Activated CD4-positive, alpha-beta T cell treated with anti-CD3 and anti-CD28 coated beads, Interleukin-2, amount 50 U/mL, for 1 hour (primary cell): ENCODE data around the gene SPATA22.
"Not testable (repeated sequence)": the region's sequence is repeated elsewhere in the genome, so short reads cannot be mapped to it uniquely, and the experiment has no call there.

Experiments used
- DNase-seq: peaks from one replicate; pipeline ENCODE4 v3.0.0-alpha.2; 2020

Gene SPATA22

GRCh38 chr17:3471599-3471998 lies at the start of gene SPATA22:
Gene SPATA22 (minus strand): TSS chr17:3471819. CDS start chr17:3469325, 2,494 bp downstream.
- DNase-seq = no peak

DNA sequence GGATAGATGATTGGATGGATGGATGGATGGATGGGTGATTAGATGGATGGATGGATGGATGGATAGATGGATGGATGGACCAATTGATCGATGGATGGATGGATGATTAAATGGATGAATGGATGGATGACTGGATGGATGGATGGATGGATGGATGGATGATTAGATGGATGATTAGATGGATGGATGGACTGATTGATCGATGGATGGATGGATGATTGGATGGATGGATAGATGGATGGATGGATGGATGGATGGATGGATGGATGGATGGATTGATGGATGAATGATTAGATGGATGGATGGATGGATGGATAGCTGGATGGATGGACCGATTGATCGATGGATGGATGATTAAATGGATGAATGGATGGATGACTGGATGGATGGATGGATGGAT lies 47.9 kb upstream of the SPATA22 start:
- DNase-seq = not testable (repeated sequence)

GRCh38 chr17:3514873-3515272 lies 43.3 kb upstream of the SPATA22 start:
- no peak for DNase-seq

DNA sequence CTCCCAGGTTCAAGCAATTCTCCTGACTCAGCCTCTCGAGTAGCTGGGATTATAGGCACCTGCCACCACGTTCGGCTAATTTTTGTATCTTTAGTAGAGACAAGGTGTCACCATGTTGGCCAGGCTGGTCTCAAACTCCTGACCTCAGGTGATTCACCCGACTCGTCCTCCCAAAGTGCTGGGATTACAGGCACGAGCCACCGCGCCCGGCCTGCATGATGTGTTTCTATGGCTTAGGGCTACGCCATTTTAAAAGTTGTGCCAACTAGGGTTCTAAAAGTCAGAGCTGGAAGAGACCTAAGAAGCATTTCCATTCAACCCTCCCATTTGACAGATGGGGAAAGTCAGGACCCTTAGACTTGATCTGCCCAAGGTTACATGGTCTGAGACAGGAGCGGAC lies 42.5 kb upstream of the SPATA22 start:
- DNase-seq = not testable (repeated sequence)

- DNase-seq = no peak
These were observed 41.9 kb upstream of the SPATA22 start for GRCh38 chr17:3513305-3514035.

DNA sequence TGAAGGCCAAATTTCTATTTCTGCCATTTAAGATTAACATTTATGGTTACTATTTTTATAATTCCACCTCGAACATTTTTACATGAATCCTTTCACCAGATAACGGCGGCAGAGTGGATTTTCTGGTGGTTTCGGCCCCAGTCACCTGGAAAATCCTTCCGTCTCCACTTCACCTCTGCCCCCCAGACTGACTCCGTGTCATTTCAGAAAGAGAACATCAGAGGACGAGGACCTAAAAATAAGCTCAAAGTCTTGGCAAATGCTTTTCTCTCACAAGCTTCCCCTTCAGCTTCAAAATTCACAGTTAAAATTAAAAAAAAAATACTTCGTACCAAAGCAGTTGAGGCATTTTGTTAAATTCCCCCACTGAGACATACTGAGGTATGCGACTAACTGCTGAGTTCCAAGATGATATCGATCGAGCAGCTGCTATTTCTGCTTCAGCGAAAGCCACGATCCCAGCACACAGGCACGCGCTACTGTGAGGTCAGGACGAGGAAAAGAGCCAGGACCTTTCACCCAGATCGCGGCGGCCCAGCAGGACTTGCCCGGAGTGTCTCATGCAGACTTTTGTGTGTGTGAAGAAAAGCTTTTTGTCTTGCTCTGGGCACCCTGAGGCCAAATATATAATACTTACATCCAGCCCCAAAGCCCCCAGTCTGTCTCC lies 41.0 kb upstream of the SPATA22 start:
- no peak for DNase-seq

GRCh38 chr17:3511852-3512504 lies 40.4 kb upstream of the SPATA22 start:
- no peak for DNase-seq

GRCh38 chr17:3510090-3510489 lies 38.5 kb upstream of the SPATA22 start:
- DNase-seq = no peak

- DNase-seq = no peak
These were observed 36.2 kb upstream of the SPATA22 start for GRCh38 chr17:3507869-3508268.

DNA sequence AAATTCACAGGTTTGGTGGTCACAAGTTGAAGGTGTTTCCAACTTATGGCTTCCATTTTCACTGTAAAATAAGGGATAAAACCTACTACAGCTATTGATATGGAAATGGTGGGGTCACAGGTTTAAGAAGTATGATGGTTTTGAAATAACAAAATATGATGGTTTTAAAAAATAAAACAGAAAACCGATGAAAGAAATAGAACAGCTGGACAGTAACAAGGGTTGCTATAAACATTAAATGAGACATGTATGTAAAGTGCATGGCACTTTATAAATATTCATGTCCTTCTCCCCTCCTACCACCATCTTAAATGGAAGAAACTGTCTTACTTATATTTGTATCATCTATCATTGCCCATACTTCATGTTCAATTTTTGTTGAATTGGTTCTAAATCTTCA lies 35.5 kb upstream of the SPATA22 start:
- no peak for DNase-seq

GRCh38 chr17:3506054-3506453 lies 34.4 kb upstream of the SPATA22 start:
- DNase-seq = no peak

GRCh38 chr17:3505008-3505407 lies 33.4 kb upstream of the SPATA22 start:
- DNase-seq = no peak

- no peak for DNase-seq
These were observed 31.7 kb upstream of the SPATA22 start for GRCh38 chr17:3503285-3503684.

DNA sequence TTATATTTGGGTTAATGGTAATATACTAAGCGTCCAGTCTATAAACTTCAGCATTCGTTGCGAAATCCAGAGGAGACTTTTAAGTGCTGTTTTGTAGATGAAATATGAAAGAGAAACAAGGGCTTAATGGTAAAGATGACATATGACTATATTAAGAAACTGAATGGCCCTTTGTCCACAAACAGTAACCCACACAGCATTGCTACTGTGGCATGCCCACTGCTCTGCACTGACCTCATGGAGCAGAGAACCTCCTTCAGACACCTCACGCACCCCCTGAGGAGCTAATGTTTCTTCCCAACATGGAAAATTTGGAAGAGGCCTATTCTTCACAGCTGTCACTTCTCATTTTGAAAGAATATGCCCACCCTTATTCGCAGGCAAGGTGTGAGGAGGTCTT lies 30.8 kb upstream of the SPATA22 start:
- DNase-seq = no peak

DNA sequence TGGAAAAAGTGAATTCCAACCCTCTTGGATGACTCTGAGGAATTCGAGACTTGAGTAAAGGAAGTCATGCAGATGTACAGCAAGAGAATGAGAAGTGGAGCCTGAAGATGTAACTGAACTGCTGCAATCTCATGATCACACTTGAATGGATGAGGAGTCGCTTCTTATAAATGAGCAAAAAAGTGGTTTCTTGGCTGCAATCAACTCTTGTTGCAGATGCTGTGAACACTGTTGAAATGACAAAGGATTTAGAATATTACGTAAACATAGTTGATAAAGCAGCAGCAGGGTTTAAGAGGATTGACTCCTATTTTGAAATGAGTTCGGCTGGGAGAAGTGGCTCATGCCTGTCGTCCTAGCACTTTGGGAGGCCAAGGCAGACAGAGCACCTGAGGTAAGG lies 29.7 kb upstream of the SPATA22 start:
- no peak for DNase-seq

- DNase-seq = no peak
These were observed 25.5 kb upstream of the SPATA22 start for GRCh38 chr17:3497101-3497500.

GRCh38 chr17:3485481-3486068 lies 14.0 kb upstream of the SPATA22 start:
- no peak for DNase-seq

GRCh38 chr17:3482852-3483251 lies 11.2 kb upstream of the SPATA22 start:
- DNase-seq = no peak

GRCh38 chr17:3479988-3480387 lies 8.4 kb upstream of the SPATA22 start:
- no peak for DNase-seq

DNA sequence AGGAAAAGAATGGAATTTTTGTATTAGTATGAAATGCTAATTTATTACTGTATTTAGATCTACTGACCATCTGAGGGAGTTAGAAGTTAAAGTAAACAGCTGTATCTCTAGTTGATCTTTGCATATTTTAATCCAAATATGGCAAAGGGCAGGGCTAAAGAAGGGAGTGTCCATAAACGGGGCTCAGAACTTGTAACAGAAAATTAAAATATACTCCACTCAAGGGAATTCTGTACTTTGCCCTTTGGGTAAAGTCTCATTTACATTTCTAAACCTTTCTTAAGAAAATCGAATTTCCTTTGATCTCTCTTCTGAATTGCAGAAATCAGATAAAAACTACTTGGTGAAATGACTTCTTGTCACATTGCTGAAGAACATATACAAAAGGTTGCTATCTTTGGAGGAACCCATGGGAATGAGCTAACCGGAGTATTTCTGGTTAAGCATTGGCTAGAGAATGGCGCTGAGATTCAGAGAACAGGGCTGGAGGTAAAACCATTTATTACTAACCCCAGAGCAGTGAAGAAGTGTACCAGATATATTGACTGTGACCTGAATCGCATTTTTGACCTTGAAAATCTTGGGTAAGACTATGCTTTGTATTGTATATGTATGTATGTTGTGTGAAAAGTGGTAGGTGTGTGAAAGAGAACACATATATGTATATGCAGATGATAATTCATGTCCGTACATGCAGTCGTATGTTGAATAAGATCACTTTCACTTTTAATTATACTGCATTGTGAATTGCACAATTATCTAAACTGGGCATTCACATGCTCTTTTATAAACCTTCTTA lies 4.4 kb upstream of the SPATA22 start, which contains the start of gene ASPA:
TSS of gene ASPA (plus strand) at position 186 of the 799 bp plus-strand sequence. CDS start at position 349, 163 bp downstream.
- DNase-seq = no peak

- no peak for DNase-seq
These were observed 3.6 kb upstream of the SPATA22 start for GRCh38 chr17:3475251-3475685.

GRCh38 chr17:3474212-3474611 lies 2.6 kb upstream of the SPATA22 start:
- no peak for DNase-seq

DNA sequence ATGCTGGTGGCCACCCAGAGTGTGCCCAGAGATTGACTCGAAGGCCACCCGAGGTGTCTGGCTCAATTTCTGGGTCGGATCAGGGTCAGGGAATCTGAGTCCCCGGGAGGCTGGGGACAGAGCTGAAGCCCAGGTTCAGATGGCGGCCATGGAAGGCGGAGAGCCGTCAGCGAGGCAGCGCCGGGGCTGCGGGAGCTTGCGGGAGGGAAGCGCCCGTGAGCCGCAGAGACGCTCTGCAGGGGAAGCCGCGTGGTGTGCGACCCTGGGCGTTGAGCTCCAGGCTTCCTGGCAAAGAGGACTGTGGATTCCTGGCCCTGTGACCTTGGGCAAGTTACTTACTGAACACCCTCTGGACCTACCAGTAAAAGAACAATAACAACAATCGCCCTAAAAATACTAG lies 518 bp upstream of the SPATA22 start:
- no peak for DNase-seq
